K562 (cell line): Measurements from ENCODE around the gene C17orf114.

Experiments used
- FOSL1 ChIP-seq: fragments of 200-800 bp; sonication (Bioruptor generic); conservative IDR thresholded peaks from 2 replicates; pipeline ENCODE4 v1.6.1; 2016; ENCODE audit warnings: missing genetic modification characterization, missing compliant biosample characterization
- POLR2AphosphoS5 ChIP-seq: IDR thresholded peaks from 2 replicates; pipeline ENCODE4 v1.6.1; 2011; ENCODE audit warnings: mild to moderate bottlenecking, low read depth, low read length, moderate library complexity; ENCODE audit not compliant: control insufficient read depth, insufficient read depth
- ZNF407 ChIP-seq: fragments of 450-650 bp; IDR thresholded peaks from 2 replicates; pipeline ENCODE4 v1.6.1; 2016; ENCODE audit warnings: low read depth
- ZNF76 ChIP-seq: fragments of 250-450 bp; sonication (Bioruptor Pico); IDR thresholded peaks from 2 replicates; pipeline ENCODE4 v1.4.0; 2020; ENCODE audit warnings: mild to moderate bottlenecking, moderate library complexity, borderline replicate concordance
- TF ChIP-seq, protein P1 (sequence below): sonication (generic); formaldehyde crosslinking; IDR thresholded peaks from 2 replicates; pipeline ENCODE4 v1.8.0; 2022; ENCODE audit warnings: mild to moderate bottlenecking, missing genetic modification reagents

The C17orf114 gene

DNA sequence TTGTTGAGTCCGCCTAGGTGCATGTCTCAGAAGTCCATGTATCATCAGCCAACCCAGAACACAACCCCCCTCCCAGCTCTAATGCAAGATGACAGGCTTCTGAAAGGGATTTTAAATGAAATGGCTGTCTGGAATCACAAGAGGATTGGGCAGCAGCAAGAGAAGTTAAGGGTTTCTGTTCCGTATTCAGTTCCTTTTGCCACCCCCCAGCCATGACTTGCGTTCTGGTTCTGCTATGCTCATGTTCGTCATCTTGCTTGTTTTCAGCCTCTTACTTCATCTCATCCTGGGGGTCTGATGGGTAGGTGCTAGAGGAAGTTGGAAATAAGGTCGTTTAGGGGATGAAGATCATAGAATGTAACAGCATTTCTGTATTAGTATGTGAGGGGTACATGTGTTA is 43.0 kb upstream of the C17orf114 start (continued):
- no peak for TF ChIP-seq ZNF407
- no peak for TF ChIP-seq FOSL1 (tag)
- TF ChIP-seq ZNF76 (CRISPR knock-in tag): no peak
- TF ChIP-seq POLR2AphosphoS5: no peak
- TF ChIP-seq, protein P1, sequence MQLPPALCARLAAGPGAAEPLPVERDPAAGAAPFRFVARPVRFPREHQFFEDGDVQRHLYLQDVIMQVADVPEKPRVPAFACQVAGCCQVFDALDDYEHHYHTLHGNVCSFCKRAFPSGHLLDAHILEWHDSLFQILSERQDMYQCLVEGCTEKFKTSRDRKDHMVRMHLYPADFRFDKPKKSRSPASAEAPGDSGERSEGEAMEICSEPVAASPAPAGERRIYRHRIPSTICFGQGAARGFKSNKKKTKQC (CRISPR knock-in tag): no peak
